CD4-positive, alpha-beta T cell treated with Interleukin-15 for 1 hour (primary cell): ENCODE data around the gene MRPS27.
"Not testable (repeated sequence)": the region's sequence is repeated elsewhere in the genome, so short reads cannot be mapped to it uniquely, and the experiment has no call there.

ENCODE experiments used
- DNase-seq: peaks from one replicate; pipeline ENCODE4 v3.0.0-alpha.2; 2020

Gene MRPS27

GRCh38 chr5:72325566-72326305 lies 5.7 kb upstream of the MRPS27 start:
- no peak for DNase-seq

- DNase-seq, result no peak
Measured at GRCh38 chr5:72324189-72324825, 4.3 kb upstream of the MRPS27 start.

GRCh38 chr5:72319435-72319975 lies 535 bp downstream of the MRPS27 start:
- not testable (repeated sequence) for DNase-seq

- DNase-seq, result no peak
Measured at GRCh38 chr5:72314571-72315172, 5.4 kb downstream of the MRPS27 start.

GRCh38 chr5:72313141-72313540 lies 6.9 kb downstream of the MRPS27 start:
- no peak for DNase-seq

GRCh38 chr5:72308853-72309191 lies 11.2 kb downstream of the MRPS27 start:
- no peak for DNase-seq

- DNase-seq, result peak; percentile 96
Measured at GRCh38 chr5:72307968-72308852, 11.8 kb downstream of the MRPS27 start.

- DNase-seq, result no peak
Measured at GRCh38 chr5:72307573-72307967, 12.5 kb downstream of the MRPS27 start.

GRCh38 chr5:72305194-72306142 lies 14.6 kb downstream of the MRPS27 start:
- no peak for DNase-seq

- no peak for DNase-seq
Measured at GRCh38 chr5:72302171-72302570, 17.9 kb downstream of the MRPS27 start.

GRCh38 chr5:72301557-72301956 lies 18.5 kb downstream of the MRPS27 start:
- no peak for DNase-seq

- no peak for DNase-seq
Measured at GRCh38 chr5:72300590-72301339, 19.3 kb downstream of the MRPS27 start.

GRCh38 chr5:72298711-72299110 lies 21.3 kb downstream of the MRPS27 start:
- DNase-seq, result no peak

GRCh38 chr5:72298136-72298535 lies 21.9 kb downstream of the MRPS27 start:
- DNase-seq, result not testable (repeated sequence)

GRCh38 chr5:72296256-72296655 lies 23.8 kb downstream of the MRPS27 start:
- no peak for DNase-seq

- DNase-seq, result no peak
Measured at GRCh38 chr5:72295539-72295938, 24.5 kb downstream of the MRPS27 start.

GRCh38 chr5:72294473-72294872 lies 25.6 kb downstream of the MRPS27 start:
- DNase-seq, result no peak

- DNase-seq, result no peak
Measured at GRCh38 chr5:72293495-72294055, 26.5 kb downstream of the MRPS27 start.

GRCh38 chr5:72292411-72292810 lies 27.6 kb downstream of the MRPS27 start:
- no peak for DNase-seq

- no peak for DNase-seq
Measured at GRCh38 chr5:72291601-72292000, 28.4 kb downstream of the MRPS27 start.
